Stimulated activated naive CD4-positive, alpha-beta T cell (primary cell): ENCODE measurements around the gene S100A9.

Source experiments
- DNase-seq, 6 experiments: peaks; one replicate each; lab custom pipeline; 2025; lab: John Stamatoyannopoulos, UW

Gene S100A9

DNA sequence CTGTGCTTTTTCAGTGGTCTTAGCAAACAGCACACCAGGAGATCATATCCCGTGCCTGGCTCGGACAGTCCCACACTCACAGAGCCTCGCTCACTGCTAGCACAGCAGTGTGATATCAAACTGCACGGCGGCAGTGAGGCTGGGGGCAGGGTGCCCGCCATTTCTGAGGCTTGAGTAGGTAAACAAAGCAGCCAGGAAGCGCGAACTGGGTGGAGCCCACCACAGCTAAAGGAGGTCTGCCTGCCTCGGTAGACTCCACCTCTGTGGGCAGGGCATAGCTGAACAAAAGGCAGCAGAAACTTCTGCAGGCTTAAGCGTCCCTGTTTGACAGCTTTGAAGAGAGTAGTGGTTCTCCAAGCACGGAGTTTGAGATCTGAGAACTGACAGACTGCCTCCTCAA, 49.6 kb downstream of the S100A9 start:
- peak in 1 of 6 experiments; percentile 4 for DNase-seq
